Activated CD4-positive, alpha-beta T cell treated with anti-CD3 and anti-CD28 coated beads, Interleukin-2, amount 50 U/mL, for 16 hours (primary cell): ENCODE results near the gene ABHD17C.
A peak's percentile ranks its signal among the peaks of the same experiment; 100 is the strongest.

ENCODE experiments used
- DNase-seq: peaks from one replicate; pipeline ENCODE4 v3.0.0-alpha.2; 2020

Gene ABHD17C

GRCh38 chr15:80790236-80790635 lies 95.1 kb downstream of the ABHD17C start:
- DNase-seq: no peak

DNA sequence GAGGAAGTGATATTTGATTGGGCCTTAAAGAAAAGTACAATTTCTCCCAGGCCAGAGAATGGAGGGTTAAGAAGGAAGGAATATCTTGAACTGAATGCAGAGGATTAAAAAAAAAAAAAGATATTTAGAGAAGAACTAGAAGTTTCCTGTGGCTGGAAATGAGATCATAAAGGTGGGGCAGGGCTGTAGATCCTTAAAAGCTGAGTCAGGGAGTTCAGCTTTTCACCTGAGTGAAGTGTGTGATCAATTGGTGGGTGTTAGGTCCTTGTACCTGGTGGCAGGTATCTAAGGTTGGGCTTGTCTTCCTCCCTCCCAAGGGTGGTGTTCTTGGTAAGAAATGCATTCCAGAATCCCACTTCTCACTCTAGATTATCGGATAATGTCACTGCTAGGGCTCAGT lies 95.9 kb downstream of the ABHD17C start:
- DNase-seq: no peak

DNA sequence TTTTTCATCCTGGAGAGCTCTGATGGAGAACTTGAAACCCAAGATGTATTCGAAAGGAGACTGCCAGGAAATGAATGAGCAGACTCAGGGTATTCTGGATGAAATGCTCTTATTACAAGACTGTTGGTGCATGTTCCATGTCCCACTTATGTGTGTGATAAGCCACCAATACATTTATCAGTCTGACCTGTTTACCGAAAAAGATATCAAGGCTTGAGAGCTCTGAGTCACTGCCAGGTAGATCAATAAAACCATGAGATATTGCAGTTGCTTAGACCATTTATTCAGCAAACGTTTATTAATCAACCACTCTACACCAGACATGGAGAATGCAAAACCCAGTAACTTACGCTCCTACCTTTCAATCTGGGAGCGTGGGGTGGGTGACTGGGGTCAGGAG lies 101.3 kb downstream of the ABHD17C start:
- DNase-seq: no peak

DNA sequence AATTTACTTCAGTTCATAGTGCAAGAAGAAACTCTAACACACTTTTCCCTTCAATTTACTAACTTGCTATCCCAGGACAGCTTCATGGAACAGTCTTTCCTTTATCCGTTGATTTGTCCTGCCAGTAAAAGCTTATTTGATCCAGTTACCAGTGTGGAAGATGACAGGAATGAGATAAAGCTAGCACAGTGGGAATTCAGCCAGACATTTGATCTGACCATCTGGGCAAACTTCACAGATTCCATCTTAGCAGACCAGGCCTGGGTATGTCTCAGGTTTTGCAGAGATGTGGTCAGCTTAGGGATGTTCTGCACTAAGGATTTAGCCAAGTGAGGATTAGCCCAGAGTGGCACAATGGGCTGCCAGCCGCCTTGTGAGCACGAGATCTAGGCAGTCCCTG lies 103.8 kb downstream of the ABHD17C start:
- no peak for DNase-seq

GRCh38 chr15:80800067-80800466 lies 105.0 kb downstream of the ABHD17C start:
- no peak for DNase-seq

- DNase-seq: no peak
Observed at GRCh38 chr15:80801891-80802680, 107.0 kb downstream of the ABHD17C start.

GRCh38 chr15:80803580-80804525 lies 108.7 kb downstream of the ABHD17C start:
- peak; percentile 59 for DNase-seq

GRCh38 chr15:80804970-80805495 lies 109.9 kb downstream of the ABHD17C start:
- DNase-seq: peak; percentile 56
